ENCODE results near the gene RBM39. TPM values are rescaled to one million over a fixed set of nuclear protein-coding genes. Genes with fewer than 3 reads are reported as not detected.
"Not testable (repeated sequence)": the region's sequence is repeated elsewhere in the genome, so short reads cannot be mapped to it uniquely, and the experiment has no call there.

The RBM39 gene
- polyA plus RNA-seq (ENCODE audit: insufficient read length), result 276 TPM

DNA sequence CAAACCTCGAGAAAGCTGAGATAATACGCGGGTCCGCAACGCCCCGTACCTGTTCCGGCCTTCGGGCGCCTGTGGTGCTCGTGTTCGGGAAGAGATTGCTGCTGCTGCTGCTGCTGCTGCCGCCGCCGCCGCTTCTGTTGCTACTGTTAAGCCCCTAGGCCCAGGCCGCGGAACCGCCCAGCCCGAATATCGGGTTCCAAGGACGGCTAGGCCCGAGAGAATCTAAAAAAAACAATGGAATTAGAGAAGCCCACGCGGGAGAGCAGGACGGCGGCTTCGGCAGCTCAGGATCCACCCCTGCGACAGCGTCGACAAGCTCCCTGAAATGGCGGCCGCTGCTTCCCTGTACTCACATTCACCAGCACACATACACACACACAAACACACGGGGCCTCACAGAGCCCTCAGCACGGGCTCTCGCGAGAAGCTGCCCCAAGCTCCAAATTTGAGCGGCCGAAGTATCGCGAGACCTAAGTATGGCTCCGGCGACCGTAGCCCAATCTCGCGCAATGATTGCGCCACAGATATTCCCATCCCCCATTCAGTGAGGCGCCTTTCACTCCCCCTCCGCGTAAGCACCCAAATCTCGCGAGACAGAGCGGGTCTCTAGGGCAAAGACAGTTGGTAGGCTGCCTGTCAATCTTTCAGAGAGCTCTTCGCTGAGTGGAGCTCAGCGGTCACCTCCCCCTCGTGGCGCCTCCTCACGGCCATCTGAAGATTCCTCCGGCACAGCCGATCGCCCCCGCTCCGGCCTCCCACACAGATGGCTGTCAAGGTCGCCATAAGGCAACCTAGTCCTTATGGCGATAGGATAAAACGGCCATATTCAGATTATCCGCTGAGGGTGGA lies at the start of gene RBM39:
Gene RBM39, minus strand, starts transcription at position 369 of the 849 bp plus-strand sequence. CDS start 1,386 bp downstream, outside the sequence.
- DNase-seq (ENCODE audit: low read depth), result peak; percentile 100

DNA sequence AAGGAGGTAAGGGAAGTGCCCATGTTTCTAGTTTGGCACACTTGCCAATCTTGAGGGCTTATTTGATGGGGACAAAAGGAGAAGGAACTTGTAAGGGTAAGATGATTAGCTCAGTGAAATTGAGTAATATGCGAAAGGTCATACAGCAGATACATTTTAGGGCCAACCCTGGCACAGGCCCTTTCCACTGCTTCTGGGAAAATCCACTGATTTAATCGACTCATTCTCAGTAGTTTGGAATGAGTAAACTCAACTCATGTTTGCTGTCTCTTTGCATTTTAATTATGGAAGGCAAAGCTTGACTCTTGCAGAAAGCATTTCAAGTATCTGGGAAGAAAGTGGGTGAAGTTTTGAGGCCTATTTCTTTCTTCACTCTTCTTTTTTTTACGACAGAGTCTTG lies 49.8 kb upstream of the RBM39 start:
- no peak for DNase-seq (ENCODE audit: low read depth)

DNA sequence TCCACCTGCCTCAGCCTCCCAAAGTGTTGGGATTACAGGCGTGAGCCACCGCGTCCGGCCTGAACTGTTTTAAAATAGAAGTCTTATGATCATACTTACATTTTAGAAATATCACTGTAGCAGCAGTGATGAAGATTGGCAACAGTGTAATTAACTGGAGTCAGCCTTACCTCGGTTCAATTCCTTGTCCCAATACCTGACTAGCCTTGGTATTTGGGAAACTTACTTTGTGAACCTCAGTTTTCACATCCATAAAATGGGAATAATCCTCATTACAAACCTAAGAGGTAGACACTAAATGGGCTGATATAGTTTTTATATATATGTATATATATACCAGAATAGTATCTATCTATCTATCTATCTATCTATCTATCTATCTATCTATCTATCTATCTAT lies 49.0 kb upstream of the RBM39 start:
- no peak for DNase-seq (ENCODE audit: low read depth)

DNA sequence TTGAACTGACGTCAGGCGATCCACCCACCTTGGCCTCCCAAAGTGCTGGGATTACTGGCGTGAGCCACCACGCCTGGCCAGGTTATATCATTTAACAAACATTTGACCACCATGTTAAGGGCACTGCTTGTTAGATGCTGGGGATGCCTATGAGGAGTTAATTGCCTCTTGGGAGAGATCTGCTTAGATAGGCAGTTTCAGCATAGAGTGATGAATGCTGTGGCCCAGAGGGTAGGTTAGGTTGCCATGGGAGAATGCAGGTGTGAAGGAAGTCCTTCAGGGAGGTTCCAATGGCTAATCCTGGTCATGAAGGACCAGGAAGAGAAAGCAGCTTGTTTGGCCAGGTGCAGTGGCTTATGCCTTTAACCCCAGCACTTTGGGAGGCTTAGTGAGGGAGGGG lies 46.7 kb upstream of the RBM39 start:
- DNase-seq (ENCODE audit: low read depth), result no peak

DNA sequence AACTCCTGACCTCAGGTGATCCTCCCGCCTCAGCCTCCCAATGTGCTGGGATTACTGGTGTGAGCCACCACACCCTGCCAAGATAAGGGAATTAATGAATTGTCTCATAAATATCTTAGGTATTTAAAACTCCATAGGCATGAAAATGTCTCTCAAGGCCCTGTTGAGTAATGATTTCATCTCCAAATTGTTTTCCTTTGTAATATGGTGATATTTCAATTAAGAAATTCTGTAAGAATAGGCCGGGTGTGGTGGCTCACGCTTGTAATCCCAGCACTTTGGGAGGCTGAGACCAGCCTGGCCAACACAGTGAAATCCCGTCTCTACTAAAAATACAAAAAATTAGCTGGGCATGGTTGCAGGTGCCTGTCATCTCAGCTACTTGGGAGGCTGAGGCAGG lies 43.5 kb upstream of the RBM39 start:
- not testable (repeated sequence) for DNase-seq (ENCODE audit: low read depth)

DNA sequence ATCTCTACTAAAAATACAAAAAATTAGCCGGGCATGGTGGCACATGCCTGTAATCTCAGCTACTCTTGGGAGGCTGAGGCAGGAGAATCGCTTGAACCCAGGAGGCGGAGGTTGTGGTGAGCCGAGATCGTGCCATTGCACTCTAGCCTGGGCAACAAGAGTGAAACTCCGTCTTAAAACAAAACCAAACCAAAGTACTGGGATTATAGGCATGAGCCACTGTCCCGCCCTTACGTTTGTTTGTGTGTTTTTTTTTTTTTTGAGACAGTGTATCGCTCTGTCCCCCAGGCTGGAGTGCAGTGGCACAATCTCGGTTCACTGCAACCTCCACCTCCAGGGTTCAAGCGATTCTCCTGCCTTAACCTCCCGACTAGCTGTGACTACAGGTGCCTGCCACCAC lies 41.8 kb upstream of the RBM39 start:
- DNase-seq (ENCODE audit: low read depth), result not testable (repeated sequence)

DNA sequence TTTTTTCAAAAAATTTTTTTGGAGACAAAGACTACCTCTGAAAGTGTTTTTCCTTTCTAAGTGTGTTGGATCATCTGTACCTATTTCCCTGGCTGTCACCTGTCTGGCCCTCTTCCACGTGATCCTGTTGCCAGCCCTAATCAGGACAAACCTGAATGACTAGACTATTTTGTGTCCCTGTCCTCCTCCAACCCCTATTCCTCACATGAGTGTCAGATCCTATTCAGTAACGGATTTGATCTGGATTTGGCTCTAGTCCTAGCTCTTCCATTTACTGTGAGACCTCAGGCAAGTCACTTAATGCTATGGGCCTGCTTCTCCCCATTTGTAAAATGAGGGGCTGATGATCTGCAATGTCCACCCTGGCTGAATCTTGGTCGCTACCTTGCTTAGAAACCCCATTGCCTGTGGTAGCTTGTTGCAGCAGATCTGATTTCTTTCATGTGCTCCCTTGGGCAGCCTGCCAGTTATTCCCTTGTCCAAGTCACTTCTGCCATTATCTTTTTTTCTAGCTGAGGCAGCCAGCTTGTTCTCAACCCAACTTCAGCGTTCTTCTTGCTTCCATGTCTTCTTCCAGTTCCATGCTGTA lies 34.5 kb upstream of the RBM39 start:
- no peak for DNase-seq (ENCODE audit: low read depth)

DNA sequence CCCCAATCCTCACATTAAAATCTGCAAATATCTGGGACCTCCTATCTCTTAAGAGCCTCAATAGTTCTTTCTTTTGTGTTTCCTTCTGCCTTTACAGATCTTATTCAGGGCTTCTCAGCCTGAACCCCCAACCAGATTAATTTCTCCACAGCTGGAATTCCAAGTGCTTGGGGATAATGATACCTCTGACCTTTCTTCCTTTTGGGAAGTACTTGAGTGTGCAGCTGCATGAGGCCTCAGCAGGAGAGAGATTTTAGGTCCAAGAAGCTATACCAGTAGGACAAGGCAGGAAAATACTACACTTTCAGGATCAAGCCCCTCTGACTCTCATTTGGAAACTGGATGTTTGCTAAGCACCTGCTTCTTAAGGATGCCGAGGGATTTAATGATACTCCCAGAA lies 32.3 kb upstream of the RBM39 start:
- DNase-seq (ENCODE audit: low read depth), result no peak

DNA sequence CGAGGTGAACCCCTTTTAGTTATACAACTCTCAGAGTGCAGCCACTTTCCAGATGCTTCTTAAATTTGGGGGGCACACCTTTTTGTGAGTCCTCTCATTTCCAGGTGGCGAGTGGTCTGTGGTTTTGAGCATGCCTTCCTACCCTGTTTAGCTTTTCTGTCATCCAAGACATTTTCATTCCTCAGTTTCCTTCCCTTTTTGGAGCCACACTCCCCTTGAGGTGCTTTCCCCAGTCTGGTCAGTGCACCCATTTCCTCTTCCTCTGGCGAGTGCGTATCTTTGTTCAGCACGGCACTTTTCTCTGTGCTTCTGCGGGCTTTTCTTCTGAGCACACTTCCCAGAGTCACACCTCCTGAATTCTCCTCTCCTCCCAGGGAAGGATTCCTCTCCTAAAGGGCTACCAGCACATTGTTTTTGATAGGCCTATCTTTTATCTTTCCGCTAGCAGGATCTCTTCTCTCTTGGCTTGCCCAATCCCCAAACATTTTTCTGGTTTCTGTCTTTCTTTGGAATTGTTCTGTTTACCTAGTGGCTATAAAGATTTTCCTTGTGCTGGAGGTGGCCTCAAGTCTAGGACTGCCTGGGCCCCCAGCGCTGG lies 31.2 kb upstream of the RBM39 start:
- no peak for DNase-seq (ENCODE audit: low read depth)

DNA sequence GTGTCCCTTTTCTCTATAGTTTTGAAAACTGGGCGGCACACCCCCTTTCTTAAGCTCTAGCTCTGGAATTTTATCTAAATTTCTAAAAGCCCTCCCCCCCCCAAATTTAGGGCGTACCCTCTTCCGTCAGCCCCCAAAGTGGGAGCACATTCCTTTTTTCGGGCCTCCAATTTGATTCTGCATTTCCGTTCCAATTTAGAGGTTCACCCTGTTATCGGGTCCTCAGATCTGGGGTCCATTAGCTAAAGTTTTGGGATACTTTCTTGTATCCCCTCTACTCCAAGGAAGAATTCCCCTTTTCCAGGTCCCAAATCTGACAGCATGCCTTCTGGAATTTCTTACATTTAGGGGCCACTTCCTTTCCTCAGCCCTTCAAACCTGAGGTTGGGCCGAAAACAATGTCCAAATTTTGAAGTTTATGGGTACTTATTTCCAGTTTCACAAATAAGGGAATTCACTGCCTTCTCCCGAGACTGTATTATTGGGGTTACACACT lies 30.6 kb upstream of the RBM39 start:
- DNase-seq (ENCODE audit: low read depth), result no peak

DNA sequence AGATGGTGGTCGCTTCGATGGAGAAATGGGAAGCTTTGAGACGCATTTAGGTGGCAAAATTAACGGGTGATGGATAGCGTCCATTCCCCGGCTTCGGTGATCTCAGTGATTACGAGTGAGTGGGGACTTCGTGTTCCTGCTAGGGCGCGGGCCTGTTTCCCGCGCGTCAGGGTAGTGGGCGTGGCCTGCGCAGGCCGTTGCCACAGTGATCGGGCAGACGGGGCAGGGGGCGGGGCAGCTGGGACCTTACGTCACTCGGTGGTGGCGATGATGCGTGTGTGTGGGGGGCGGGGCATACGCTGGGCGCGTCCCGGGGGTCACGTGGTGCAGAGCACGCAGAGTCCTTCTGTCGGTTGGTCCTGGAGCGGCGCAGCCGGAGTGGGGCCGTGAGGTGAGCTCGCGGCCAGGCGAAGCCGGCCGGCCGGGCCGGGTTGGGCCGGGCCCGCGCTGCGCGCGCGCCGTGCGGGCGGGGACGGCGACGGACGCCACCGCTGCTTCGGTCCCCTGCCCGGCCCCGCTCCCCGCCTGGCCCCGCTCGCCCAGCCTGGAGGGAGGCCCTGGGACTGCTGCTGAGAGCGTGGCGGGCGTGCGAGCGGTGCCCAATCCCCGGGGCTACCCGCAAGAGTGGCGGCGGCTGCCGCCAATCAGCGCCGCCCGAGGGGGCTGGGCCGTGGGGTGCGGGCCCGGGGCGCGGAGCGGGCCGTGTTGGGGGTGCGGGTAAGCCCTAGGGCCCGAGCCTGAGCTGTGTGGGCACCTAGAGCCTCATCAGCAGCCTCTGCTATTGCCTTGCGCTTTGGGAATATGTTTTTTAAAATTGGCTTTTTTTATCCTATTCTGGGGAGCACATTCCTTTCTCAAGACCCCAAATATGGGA lies 29.9 kb upstream of the RBM39 start, which contains the start of gene PHF20:
Gene PHF20, plus strand, starts transcription at position 327 of the 874 bp plus-strand sequence. CDS start 29,508 bp downstream, outside the sequence.
- DNase-seq (ENCODE audit: low read depth), result peak; percentile 80

DNA sequence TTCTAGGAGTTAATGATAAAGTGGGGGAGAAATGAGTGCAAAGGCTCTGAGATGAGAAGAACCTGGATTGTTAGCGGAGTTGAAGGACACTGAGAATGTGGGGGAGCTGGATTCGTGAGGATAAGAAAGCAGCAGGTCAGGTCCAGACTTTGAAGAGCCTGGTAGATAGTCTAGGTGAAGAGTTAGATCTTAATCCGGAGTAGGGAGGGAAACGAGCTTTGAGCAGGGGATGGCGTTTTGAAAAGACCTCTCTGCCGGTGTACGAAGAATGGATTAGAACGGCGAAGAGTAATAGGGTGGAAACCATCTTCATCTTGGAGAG lies 29.3 kb upstream of the RBM39 start:
- no peak for DNase-seq (ENCODE audit: low read depth)

DNA sequence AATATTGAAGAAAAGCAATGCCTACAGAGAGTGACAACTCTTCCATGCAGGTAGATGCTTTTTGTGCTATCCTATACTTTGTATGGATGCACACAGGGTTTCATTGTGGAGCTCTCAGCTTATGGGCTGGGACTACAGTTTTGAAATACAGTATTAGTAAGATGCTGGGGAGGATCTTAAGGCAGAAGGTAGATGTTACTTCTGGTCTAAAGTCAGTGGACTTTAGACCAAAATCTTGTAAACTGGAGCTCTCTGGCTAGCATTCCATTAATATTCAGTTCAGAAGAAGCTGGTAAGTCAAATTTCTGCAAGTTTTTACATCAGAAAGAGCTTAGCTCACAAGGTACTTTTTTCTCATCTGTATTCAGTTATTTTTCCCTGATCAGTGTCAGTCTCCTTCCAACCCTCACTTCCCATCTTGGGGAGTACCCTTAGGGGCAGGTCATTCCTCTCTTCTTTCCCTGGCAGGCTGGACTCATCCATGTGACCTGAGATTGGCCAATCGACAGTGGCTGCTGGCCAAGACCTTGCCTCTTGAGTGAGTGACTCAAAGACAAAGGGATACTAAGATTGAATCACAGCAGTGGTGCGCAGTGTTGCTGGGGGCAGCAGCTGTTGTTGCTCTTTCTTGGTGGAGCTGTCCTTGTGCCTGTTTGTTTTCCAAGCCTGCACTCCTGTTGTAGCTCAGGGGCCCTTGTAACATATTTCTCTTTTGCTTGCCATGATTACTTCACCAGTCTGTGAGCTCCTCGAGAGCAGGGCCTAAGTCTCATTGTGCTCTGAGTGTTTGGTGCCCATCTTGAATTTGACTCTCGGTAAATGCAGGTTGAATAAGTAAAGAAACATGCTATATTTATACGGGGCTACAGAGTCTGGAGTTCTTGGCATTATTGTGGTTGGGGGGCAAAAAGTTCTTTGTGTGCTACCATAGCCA lies 26.9 kb upstream of the RBM39 start:
- peak; percentile 74 for DNase-seq (ENCODE audit: low read depth)

DNA sequence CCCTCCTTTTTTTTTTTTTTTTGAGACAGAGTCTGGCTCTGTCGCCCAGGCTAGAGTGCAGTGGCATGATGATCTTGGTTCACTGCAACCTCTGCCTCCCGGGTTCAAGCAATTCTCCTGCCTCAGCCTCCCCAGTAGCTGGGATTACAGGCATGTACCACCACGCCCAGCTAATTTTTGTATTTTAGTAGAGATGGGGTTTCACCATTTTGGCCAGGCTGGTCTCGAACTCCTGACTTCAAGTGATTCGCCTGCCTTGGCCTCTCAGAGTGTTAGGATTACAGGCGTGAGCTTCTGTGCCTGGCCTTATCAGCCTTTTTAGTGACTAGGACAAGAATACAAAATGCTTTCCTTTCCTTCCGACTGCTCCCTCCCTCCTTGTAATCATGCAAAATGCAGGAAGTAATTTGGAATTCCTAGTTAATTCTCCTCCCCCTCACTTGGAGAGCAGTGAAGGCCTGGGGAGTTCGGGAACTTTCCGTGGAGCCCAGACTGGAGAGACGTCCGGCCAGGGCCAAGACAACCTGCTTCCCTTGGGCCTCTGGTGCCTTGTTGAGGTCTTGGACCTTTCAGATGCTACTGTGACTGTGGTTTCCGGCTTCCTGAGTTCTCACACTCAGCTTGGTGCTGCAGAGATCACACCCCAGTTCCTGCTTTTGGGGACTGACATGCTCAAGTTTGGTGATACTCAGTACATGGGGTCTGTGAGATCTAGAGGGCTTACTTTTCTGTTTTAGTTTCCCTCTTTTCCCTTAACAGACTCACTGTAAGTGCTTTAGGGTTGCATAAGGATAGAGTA lies 25.8 kb upstream of the RBM39 start:
- DNase-seq (ENCODE audit: low read depth), result no peak

DNA sequence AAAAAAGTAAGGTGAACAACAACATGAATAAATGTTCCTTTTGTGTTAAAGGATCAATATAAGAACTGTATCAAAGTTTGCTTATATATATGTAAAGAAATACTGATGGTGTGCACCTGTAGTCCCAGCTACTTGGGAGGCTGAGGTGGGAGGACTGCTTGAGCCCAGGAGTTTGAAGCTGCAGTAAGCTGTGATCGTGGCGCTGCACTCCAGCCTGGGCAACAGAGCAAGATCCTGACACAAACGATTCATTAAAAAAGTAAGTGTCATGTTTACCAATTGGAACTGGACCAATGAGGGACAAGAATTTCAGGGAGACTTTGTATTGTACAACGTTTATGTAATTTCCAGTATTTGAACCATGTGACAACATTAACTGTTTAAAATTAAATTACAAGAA lies 24.8 kb upstream of the RBM39 start:
- no peak for DNase-seq (ENCODE audit: low read depth)

DNA sequence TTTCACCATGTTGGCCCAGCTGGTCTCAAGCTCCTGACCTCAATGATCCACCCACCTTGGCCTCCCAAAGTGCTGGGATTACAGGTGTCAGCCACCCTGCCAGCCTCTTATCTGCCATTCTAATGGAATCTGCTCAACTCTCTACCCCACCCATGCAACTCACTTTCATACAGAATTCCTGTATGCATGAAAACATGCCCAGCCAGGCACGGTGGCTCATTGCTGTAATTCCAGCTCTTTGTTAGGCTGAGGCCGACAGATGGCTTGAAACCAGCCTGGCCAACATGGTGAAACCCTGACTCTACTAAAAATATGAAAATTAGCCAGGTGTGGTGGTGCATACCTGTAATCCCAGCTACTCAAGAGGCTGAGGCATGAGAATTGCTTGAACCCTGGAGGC lies 22.9 kb upstream of the RBM39 start:
- DNase-seq (ENCODE audit: low read depth), result not testable (repeated sequence)

DNA sequence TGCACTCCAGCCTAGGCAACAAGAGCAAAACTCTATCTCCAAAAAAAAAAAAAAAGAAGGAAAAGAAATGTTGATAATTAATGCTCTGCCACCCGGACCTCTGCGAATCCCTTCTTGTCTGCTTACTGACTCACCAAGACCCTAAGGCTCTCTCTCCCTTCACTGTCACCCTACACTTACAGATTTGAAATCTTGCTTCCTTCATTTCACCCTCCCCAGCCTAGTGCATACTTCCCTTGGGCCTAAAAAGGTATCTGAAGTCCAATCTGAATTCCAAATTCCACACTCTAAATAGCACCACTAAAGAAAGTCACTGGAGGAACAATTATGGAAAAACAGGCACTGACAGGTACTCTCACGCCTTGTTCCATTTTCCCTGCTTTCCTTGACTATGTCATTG lies 20.4 kb upstream of the RBM39 start:
- no peak for DNase-seq (ENCODE audit: low read depth)

DNA sequence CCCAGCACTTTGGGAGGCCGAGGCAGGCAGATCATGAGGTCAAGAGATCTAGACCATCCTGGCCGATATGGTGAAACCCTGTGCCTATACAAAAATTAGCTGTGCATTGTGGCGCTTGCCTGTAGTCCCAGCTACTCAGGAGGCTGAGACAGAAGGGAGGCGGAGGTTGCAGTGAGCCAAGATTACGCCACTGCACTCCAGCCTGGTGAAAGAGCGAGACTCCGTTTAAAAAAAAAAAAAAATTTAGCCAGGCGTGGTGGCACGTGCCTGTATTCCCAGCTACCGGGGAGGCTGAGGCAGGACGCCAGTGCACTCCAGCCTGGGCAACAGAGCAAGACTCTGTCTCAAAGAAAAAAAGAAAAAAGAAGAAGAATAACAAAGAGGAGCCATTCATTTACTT lies 19.5 kb upstream of the RBM39 start:
- not testable (repeated sequence) for DNase-seq (ENCODE audit: low read depth)

DNA sequence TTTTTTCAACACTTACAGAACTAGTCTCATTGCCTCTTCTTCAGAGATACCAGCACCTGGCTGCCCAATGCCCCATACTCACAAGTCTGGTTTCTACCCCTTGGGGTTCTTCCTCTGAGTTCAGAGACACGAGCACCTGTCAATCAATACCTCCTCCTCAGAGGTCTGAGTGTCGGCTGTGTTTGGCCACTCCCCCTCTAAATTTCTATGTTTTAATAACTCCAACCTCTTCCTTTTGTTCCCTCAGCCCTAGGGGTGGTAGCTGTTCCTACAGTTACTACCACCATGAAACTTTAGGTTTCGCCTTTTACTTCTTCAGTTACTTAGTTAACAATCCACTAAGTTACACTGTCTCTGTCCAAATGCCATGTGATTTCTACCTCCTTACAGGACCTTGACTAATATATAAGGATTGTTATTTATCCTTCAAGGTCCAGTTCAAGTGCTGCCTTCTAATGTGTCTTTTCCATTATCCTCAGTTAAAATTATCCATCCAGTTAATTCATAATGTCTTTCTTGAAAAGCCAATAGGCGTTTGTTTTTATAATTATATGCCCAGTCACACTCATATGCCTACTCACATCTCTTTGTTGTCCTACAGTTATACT lies 15.1 kb upstream of the RBM39 start:
- no peak for DNase-seq (ENCODE audit: low read depth)
